Measurements from ENCODE around the gene CFAP90. TPM values are rescaled to one million over a fixed set of nuclear protein-coding genes. Genes with fewer than 3 reads are reported as not detected.

The CFAP90 gene
- total and polyA plus RNA-seq, 2 of the 8 experiments (the other 6 are each of a cell fraction or from before 2014, with no cell fraction given) = 0.39 to 0.92 TPM

DNA sequence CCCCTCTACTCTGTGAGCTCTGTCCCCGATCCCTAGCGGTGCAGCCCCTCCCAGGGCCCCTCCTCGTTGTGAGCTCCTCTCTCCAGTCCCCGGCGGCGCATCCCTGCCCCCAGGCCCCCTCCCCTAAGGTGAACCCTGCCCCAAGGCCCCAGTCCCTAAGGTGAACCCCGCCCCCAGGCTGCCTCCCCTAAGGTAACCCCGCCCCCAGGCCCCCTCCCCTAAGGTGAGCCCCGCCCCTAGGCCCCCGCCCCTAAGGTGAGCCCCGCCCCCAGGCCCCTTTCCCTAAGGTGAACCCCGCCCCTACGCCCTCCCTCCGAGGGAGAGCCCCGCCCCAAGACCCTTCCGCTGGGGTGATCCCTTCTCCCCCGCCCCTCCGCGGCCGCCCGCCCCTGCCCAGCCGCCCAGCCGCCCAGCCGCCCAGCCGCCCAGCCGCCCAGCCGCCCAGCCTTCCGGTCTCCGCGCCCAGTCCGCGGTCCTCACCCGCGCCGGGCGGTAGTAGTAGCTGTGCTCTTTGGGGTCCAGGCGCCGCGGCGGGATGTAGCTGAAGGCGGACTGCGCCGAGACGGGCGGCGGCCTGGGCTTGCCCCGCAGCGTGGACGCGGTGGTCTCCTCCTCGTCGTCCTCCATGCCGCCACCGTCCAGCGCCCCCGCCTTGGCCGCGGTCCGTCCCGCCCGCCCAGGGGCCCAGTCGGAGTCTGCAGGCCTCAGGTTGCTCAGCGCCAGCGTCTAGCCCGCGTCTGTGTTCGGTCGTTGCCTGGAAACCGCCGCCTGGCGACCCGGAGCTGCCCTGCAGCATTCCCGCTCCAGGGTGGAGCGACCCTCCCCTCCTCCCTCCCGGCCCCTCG is at the start of gene CFAP90 (continued):
- no peak for TF ChIP-seq RNF2 (IDR thresholded peaks at IDR 0.05; ENCODE audit: borderline replicate concordance, low read depth, low read length, missing control alignments, poor library complexity, severe bottlenecking)
- TF ChIP-seq, protein P1, sequence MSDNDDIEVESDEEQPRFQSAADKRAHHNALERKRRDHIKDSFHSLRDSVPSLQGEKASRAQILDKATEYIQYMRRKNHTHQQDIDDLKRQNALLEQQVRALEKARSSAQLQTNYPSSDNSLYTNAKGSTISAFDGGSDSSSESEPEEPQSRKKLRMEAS (IDR thresholded peaks at IDR 0.05) = peak; percentile 22
- TF ChIP-seq HDAC2 (IDR thresholded peaks at IDR 0.05; ENCODE audit: borderline replicate concordance in 1 of 2, low read depth in 2 of 2, low read length in 2 of 2) = peak in 1 of 2 experiments; percentile 58; a peak in 1 of 4 replicates
- 0 out of 2 replicates have a peak, but pooled peaks have one; percentile 5 for TF ChIP-seq CREB1 (IDR thresholded peaks at IDR 0.05)
- no peak for TF ChIP-seq HDAC6 (IDR thresholded peaks at IDR 0.05; ENCODE audit: low read depth, low read length)
- peak; percentile 31 for TF ChIP-seq SAP30 (IDR thresholded peaks at IDR 0.05; ENCODE audit: insufficient read depth, insufficient replicate concordance, low read length)
